ENCODE results near the gene CAMSAP2. TPM values are rescaled to one million over a fixed set of nuclear protein-coding genes. Genes with fewer than 3 reads are reported as not detected.

The CAMSAP2 gene, protein sequence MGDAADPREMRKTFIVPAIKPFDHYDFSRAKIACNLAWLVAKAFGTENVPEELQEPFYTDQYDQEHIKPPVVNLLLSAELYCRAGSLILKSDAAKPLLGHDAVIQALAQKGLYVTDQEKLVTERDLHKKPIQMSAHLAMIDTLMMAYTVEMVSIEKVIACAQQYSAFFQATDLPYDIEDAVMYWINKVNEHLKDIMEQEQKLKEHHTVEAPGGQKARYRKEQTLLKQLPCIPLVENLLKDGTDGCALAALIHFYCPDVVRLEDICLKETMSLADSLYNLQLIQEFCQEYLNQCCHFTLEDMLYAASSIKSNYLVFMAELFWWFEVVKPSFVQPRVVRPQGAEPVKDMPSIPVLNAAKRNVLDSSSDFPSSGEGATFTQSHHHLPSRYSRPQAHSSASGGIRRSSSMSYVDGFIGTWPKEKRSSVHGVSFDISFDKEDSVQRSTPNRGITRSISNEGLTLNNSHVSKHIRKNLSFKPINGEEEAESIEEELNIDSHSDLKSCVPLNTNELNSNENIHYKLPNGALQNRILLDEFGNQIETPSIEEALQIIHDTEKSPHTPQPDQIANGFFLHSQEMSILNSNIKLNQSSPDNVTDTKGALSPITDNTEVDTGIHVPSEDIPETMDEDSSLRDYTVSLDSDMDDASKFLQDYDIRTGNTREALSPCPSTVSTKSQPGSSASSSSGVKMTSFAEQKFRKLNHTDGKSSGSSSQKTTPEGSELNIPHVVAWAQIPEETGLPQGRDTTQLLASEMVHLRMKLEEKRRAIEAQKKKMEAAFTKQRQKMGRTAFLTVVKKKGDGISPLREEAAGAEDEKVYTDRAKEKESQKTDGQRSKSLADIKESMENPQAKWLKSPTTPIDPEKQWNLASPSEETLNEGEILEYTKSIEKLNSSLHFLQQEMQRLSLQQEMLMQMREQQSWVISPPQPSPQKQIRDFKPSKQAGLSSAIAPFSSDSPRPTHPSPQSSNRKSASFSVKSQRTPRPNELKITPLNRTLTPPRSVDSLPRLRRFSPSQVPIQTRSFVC (N-terminal part only)
- total RNA-seq (2021; fragmentation: NEBNext Ultra II Directional; extraction: Animal tissue kit (Norgen Biotek cat#: 25700)) = 27.6 and 28.9 TPM in 2 replicates
- 2.2 and 4.2 TPM in 2 replicates for polyA plus RNA-seq (2011; rRNA removed)
- 5.2 TPM for polyA plus RNA-seq (2011; cell fraction: cytosol; rRNA removed)
- polyA plus RNA-seq (2011; cell fraction: nucleus; rRNA removed) = 4.4 TPM
- 7.7 to 16.4 TPM (median 11.0 TPM) in 4 replicates for polyA plus RNA-seq (2012, experiment 1 of 2)
- polyA plus RNA-seq (2012, experiment 2 of 2) = 0.70 TPM
- 11.8 TPM for polyA plus RNA-seq (2013, experiment 1 of 2)
- polyA plus RNA-seq (2013, experiment 2 of 2) = 10.6 TPM
- polyA minus RNA-seq (2011; rRNA and poly(A)+ RNA removed) = 20.5 and 27.1 TPM in 2 replicates
- polyA minus RNA-seq (2011; cell fraction: cytosol; rRNA and poly(A)+ RNA removed) = 12.3 TPM
- polyA minus RNA-seq (2011; cell fraction: nucleus; rRNA and poly(A)+ RNA removed) = 30.8 TPM
- long read RNA-seq, experiment 1, partial matches to known transcripts = 8 of 19 reads
- long read RNA-seq, experiment 1, other reads (novel, unspliced or antisense) = 11 of 19 reads
- long read RNA-seq, experiment 2, partial matches to known transcripts = 0 of 1 reads
- long read RNA-seq, experiment 2, other reads (novel, unspliced or antisense) = 1 of 1 reads

DNA sequence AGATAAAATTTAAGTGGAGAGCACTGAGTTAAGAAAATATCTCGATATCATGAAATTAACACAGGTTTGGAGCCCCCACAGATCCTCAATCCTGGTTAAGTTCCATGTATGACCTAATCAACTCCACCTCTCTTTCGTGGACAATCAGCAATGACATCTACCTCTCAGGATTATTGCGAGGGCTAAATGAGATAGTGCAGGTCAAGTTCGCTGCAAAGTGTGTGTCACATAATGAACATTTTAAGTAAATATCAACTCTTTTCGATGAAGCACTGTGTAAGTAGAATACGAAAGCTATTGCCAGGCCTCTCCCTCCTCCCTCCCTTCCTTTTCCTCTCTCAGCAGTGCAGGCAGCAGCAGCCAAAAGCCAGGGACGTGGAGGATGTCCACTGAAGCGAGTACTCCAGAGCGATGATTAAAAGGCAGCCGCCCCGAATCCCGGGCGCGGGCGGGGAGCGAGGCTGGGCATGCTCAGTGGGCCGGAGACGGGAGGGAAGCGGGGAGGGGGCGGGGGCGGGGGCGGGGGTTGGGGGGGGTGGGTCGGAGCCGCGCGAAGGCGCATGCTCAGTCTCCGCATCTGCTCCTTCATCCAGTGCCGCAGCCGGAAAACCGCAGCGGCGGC, at the start of gene CAMSAP2:
Gene CAMSAP2, plus strand, starts transcription at position 567 of the 622 bp plus-strand sequence. CDS start 935 bp downstream, outside the sequence.
- WGBS, 2 experiments (ENCODE audit: extremely low coverage in 1 of 2, insufficient coverage in 1 of 2, insufficient read length in 1 of 2, insufficient replicate concordance in 2 of 2, low coverage in 1 of 2, low lambda C conversion rate in 2 of 2, missing lambda C conversion rate in 1 of 2) = 11% methylated on average over 16 of the region's 33 CpGs; no CpG with 5 or more reads in 1 of the 2 experiments
- Histone ChIP-seq H4K20me1 (replicated peaks in 1 of 2; ENCODE audit: control insufficient read depth in 1 of 2, insufficient read depth in 2 of 2, low read length in 2 of 2) (peaks cover 0 to 6% of the 10 kb centered on the region in 2 experiments), H2BK15ac (ENCODE audit: low read length) (no peak within 1 kb of the TSS), H4K91ac (replicated peaks; ENCODE audit: insufficient read length, low read length) (peak within 1 kb of the TSS; percentile 52), H3K23ac (ENCODE audit: insufficient read length) (no peak within 1 kb of the TSS), H3K18ac (ENCODE audit: extremely low read depth, low read length) (peak within 1 kb of the TSS; percentile 95), H2AK5ac (ENCODE audit: low read depth, low read length) (no peak within 1 kb of the TSS), H3K27ac (ENCODE audit: low read depth, low read length) (peak within 1 kb of the TSS; percentile 86), H3K4ac (replicated peaks; ENCODE audit: insufficient read length, low read depth, low read length) (peak within 1 kb of the TSS; percentile 1), H2BK20ac (ENCODE audit: low read length) (no peak within 1 kb of the TSS), H2AFZ (ENCODE audit: low read length) (peak within 1 kb of the TSS; percentile 96), H3K23me2 (ENCODE audit: low read depth, low read length) (peaks cover 10% of the 10 kb centered on the region), H2BK12ac (ENCODE audit: low read depth, low read length) (peak within 1 kb of the TSS; percentile 62), H3K9me3 (ENCODE audit: insufficient read depth in 2 of 2, low read depth in 1 of 2, low read length in 1 of 2) (no peaks in the 10 kb centered on the region), H2BK5ac (ENCODE audit: low read depth, low read length) (peak within 1 kb of the TSS; percentile 80), H3K4me2 (ENCODE audit: insufficient read depth in 1 of 2, low read depth in 2 of 2, low read length in 2 of 2) (peak within 1 kb of the TSS; percentile 86 to 91), H3K9ac (replicated peaks in 1 of 4; ENCODE audit: extremely low read depth in 1 of 4, low read depth in 3 of 4, low read length in 3 of 4) (peak within 1 kb of the TSS; percentile 81 to 96 (median 89)), H3K79me1 (ENCODE audit: low read depth, low read length) (no peaks in the 10 kb centered on the region; the same call in 1 of the 2 replicates), H3K27me3 (replicated peaks in 1 of 4; ENCODE audit: control insufficient read depth in 3 of 4, extremely low read depth in 1 of 4, insufficient read depth in 3 of 4, low read length in 3 of 4) (peaks cover 0 to 3% (median 1%) of the 10 kb centered on the region in 4 experiments; a peak in 3 of 7 replicates), H3K14ac (ENCODE audit: insufficient read length) (no peak within 1 kb of the TSS), H3K79me2 (ENCODE audit: control insufficient read depth in 1 of 2, insufficient read depth in 2 of 2, low read length in 2 of 2) (peaks cover 9 to 38% of the 10 kb centered on the region in 2 experiments; a peak in 3 of 4 replicates), H4K5ac (ENCODE audit: insufficient read length, low read depth, low read length) (peak within 1 kb of the TSS; percentile 96), H2BK120ac (replicated peaks; ENCODE audit: low read depth, low read length) (no peak within 1 kb of the TSS), H4K8ac (ENCODE audit: extremely low read depth, insufficient read depth, low read length) (peak within 1 kb of the TSS; percentile 94; the same call in 1 of the 2 replicates), H3K4me1 (replicated peaks in 1 of 4; ENCODE audit: control insufficient read depth in 3 of 4, insufficient read depth in 4 of 4, low read length in 3 of 4) (peaks cover 0 to 12% (median 7%) of the 10 kb centered on the region in 4 experiments; a peak in 4 of 7 replicates), H3K56ac (replicated peaks; ENCODE audit: insufficient read length, low read depth, low read length) (peak within 1 kb of the TSS; percentile 77), H3K4me3 (ENCODE audit: extremely low read depth in 1 of 4, insufficient read depth in 2 of 4, low read depth in 3 of 4, low read length in 4 of 4) (peak within 1 kb of the TSS; percentile 83 to 97 (median 94)), H3K36me3 (ENCODE audit: control insufficient read depth in 2 of 4, insufficient read depth in 4 of 4, low read length in 3 of 4) (no peaks in the 10 kb centered on the region)
- POLR2A ChIA-PET (ENCODE audit: partially characterized antibody) = interaction anchor here (0.6 to 1.8 kb wide), 15 partner anchors 9 to 327 kb away, joined by 3 to 9 read pairs (median 4); partner anchors contain the start of gene DDX59
- DNase-seq (ENCODE audit: low read depth in 1 of 2, low spot score in 2 of 2) (peak in 1 of 2 experiments; percentile 85), FAIRE-seq (no peak)
- CTCF ChIA-PET (ENCODE audit: partially characterized antibody) = interaction anchor here (0.8 to 3.1 kb wide), 7 partner anchors 8 to 233 kb away, joined by 3 to 15 read pairs (median 4); partner anchors contain the start of gene DDX59
- peak; percentile 51 for TF ChIP-seq NRF1 (IDR thresholded peaks at IDR 0.05; ENCODE audit: low read depth, low read length)
- no peak for TF ChIP-seq KDM5A (IDR thresholded peaks at IDR 0.05; ENCODE audit: low read length)
- no peak for TF ChIP-seq RNF2 (IDR thresholded peaks at IDR 0.05; ENCODE audit: borderline replicate concordance, low read depth, low read length, missing control alignments, poor library complexity, severe bottlenecking)
- TF ChIP-seq JUND (IDR thresholded peaks at IDR 0.05; ENCODE audit: low read length) = no peak
